ENCODE data around the gene NFAT5.

The NFAT5 gene

DNA sequence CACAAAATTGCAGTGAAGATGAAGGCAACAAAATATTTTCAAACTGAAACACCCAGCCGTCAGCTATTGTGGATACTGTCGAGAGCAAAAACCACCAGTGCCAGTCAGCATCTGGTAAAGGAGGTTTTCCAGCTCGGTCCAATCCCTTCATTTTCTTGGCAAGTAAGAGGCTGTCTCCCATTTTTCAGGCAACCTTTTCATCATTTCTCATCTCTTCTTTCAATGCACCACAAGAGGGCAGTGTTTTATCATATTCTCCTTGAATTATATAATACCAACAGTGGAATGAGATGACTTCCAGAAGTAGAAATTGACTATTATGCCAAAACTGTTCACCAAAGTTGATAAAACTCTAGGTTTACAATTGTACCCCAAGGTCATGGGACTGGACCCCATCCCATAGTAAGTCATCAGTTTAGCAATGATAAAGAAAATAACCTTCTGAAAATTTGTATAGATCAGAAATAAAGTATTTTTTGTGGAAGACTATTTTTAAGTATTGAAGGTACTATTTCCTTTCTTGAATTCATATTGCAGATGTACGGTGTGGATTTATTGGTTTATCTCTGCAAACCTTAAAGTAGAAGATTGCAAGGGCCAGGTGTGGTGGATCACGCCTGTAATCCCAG, 143.8 kb downstream of the NFAT5 start:
- Histone ChIP-seq H3K4me3 (ENCODE audit: severe bottlenecking) (no peak overlapping the region), H3K27me3 (ENCODE audit: insufficient read depth, poor library complexity, severe bottlenecking) (no peaks in the 10 kb centered on the region), H3K36me3 (ENCODE audit: low read depth) (peaks cover 62% of the 10 kb centered on the region), H3K4me1 (ENCODE audit: insufficient read depth, poor library complexity, severe bottlenecking) (peaks cover 24% of the 10 kb centered on the region), H3K9me3 (ENCODE audit: severe bottlenecking) (no peaks in the 10 kb centered on the region), H3K27ac (ENCODE audit: poor library complexity, severe bottlenecking) (peak overlapping the region; percentile 66)
- DNase-seq (ENCODE audit: low spot score) (no peak), ATAC-seq (ENCODE audit: low read depth) (peak; percentile 19; the same call in 1 of the 3 replicates)
- TF ChIP-seq CTCF (IDR thresholded peaks at IDR 0.05; ENCODE audit: poor library complexity, severe bottlenecking): peak; percentile 89

DNA sequence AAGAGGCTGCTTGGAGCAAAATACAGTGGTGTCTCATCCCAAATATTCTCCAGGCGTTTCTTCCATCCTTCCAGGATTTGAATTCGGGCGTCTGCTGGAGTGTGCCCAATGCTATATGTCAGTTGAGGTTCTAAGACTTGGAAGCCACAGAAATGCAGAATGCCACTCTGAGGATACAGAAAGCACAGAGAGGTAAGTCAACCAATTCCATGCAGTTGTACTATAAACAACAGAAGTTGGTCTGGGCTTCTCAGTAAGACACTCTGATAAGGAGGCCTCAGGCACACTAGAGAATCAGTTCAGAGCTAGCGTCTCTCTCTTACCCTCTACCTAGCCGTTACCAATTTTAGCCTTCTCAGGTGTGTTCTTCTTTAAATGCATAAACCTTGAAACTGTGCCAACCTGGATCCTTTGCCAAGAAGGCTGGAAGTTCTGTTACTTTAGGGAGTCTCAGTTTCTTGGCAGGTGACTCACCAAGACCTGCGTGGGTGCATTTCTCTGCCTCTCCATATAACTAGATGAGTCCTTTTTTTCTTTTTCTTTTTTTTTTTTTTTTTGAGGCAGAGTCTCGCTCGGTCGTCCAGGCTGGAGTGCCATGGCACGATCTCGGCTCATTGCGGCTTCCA, 145.5 kb downstream of the NFAT5 start:
- H3K27me3 ChIP-seq (ENCODE audit: insufficient read depth, poor library complexity, severe bottlenecking): no peaks in the 10 kb centered on the region
- peaks cover 22% of the 10 kb centered on the region for H3K4me1 ChIP-seq (ENCODE audit: insufficient read depth, poor library complexity, severe bottlenecking)
- ATAC-seq (ENCODE audit: low read depth) (peak; percentile 81), DNase-seq (ENCODE audit: low spot score) (peak; percentile 88)
- H3K9me3 ChIP-seq (ENCODE audit: severe bottlenecking): no peaks in the 10 kb centered on the region
- H3K36me3 ChIP-seq (ENCODE audit: low read depth): peaks cover 78% of the 10 kb centered on the region
- no peak for TF ChIP-seq CTCF (IDR thresholded peaks at IDR 0.05; ENCODE audit: poor library complexity, severe bottlenecking)
- H3K4me3 ChIP-seq (ENCODE audit: severe bottlenecking): no peak overlapping the region
- peak overlapping the region; percentile 66 for H3K27ac ChIP-seq (ENCODE audit: poor library complexity, severe bottlenecking)

DNA sequence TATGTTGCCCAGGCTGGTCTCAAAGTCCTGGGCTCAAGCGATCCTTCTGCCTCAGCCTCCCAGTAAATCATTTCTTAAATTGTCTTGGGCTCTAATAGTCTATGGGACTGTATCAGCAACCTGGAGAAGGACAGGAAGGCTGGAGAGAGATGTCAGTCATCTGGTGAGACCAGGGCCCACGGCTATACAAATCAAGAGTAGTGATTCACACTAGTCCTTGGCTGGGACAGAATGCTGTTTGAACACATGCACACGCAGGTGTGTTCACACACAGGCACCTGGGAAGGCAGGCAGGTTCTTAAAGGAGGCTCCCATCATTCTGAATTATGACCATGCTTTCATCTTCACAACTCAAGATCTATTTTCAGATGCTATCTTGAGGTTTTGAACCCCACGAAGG, 146.5 kb downstream of the NFAT5 start:
- H3K4me1 ChIP-seq (ENCODE audit: insufficient read depth, poor library complexity, severe bottlenecking): peaks cover 17% of the 10 kb centered on the region
- H3K27ac ChIP-seq (ENCODE audit: poor library complexity, severe bottlenecking): peak overlapping the region; percentile 66

DNA sequence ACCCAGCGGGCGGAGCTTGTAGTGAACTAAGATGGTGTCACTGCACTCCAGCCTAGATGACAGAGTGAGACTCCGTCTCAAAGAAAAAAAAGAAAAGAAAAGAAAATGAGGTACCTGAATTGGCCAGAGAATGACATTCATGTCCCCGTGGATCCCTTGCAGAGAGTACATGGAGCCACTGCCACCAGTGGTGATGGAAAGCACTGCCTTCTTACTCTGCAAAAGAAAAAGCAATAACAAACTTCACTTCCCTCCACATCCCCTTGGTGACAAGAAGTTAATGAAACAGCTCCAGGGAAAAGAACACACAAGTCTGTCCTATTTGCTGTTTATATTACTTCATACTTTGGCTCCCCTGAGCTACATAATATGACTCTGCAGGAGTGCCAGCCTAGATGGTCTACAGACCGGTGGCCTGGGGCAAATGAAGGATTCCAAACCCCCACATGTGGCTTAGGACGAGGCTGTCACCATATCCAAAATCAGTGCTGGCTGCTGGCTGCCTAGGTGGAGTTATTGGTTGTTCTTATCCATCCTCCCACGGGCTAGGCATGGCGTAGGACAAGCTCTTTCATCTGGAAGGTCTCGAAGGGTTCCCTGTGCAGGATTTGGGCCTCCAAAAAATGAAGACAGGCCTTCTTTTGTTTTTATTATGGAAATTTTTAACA, 147.3 kb downstream of the NFAT5 start:
- DNase-seq (ENCODE audit: low spot score) (no peak), ATAC-seq (ENCODE audit: low read depth) (no peak)
- peaks cover 17% of the 10 kb centered on the region for H3K4me1 ChIP-seq (ENCODE audit: insufficient read depth, poor library complexity, severe bottlenecking)
- H3K36me3 ChIP-seq (ENCODE audit: low read depth): peaks cover 93% of the 10 kb centered on the region
- no peaks in the 10 kb centered on the region for H3K27me3 ChIP-seq (ENCODE audit: insufficient read depth, poor library complexity, severe bottlenecking)
- TF ChIP-seq CTCF (IDR thresholded peaks at IDR 0.05; ENCODE audit: poor library complexity, severe bottlenecking): no peak
- no peaks in the 10 kb centered on the region for H3K9me3 ChIP-seq (ENCODE audit: severe bottlenecking)
- no peak overlapping the region for H3K4me3 ChIP-seq (ENCODE audit: severe bottlenecking)
- H3K27ac ChIP-seq (ENCODE audit: poor library complexity, severe bottlenecking): peak overlapping the region; percentile 66

More for the DNA sequence above, 146.5 kb downstream of the NFAT5 start:
- peaks cover 88% of the 10 kb centered on the region for H3K36me3 ChIP-seq (ENCODE audit: low read depth)
- H3K27me3 ChIP-seq (ENCODE audit: insufficient read depth, poor library complexity, severe bottlenecking): no peaks in the 10 kb centered on the region
- DNase-seq (ENCODE audit: low spot score) (no peak), ATAC-seq (ENCODE audit: low read depth) (no peak)
- no peak for TF ChIP-seq CTCF (IDR thresholded peaks at IDR 0.05; ENCODE audit: poor library complexity, severe bottlenecking)
- no peaks in the 10 kb centered on the region for H3K9me3 ChIP-seq (ENCODE audit: severe bottlenecking)
- H3K4me3 ChIP-seq (ENCODE audit: severe bottlenecking): no peak overlapping the region

All from RWPE2 (cell line).